ENCODE measurements around the gene MACROD1. TPM values are rescaled to one million over a fixed set of nuclear protein-coding genes. Genes with fewer than 3 reads are reported as not detected.
A peak's percentile ranks its signal among the peaks of the same experiment; 100 is the strongest.
"Not testable (repeated sequence)": the region's sequence is repeated elsewhere in the genome, so short reads cannot be mapped to it uniquely, and the experiment has no call there.

MACROD1 gene
- total RNA-seq, 1 experiment from 2014 or later, result 36.9 TPM

DNA sequence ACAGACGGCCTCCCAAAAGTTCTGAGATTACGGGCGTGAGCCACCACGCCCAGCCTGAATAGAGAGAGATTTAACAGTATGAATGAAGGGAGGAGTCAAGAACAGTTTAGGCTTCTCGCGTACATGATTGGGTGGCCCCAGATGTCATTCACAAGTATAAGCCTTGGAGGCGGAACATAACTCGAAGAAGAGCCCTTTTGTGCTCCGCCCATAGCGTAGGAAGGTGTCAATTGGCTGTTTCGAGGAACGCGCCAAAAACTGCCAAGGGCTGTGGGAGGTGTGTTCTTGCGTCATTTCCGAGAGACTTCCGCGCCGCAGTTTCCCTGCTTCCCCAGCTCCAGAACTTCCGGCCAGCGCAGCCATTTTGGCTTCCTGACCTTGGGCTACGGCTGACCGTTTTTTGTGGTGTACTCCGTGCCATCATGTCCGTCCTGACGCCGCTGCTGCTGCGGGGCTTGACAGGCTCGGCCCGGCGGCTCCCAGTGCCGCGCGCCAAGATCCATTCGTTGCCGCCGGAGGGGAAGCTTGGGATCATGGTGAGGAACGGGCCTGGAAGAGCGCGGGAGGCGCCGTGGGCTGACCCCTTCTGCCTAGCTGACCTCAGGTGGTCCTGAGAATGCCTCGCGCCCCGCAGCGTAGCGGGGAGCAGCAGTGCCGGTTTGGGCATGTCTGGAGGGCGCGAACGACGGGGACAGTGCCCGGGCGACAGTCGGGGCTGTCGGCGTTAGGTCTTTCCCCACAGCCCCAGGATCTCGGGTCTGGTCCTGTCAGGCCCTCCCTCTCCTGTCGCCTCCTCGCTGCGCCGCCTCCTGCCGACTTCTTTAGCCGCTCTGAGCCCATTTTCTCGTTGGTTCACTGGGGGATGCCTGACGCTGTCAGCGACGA is 191.4 kb downstream of the MACROD1 start, which contains the start of gene COX8A (continued):
- TF ChIP-seq GABPB1 (CRISPR knock-in tag; IDR thresholded peaks at IDR 0.05) (peak; percentile 93), EMX1 (CRISPR knock-in tag; IDR thresholded peaks at IDR 0.05) (no peak), ZNF317 (CRISPR knock-in tag; IDR thresholded peaks at IDR 0.05; ENCODE audit: borderline replicate concordance, low read depth) (peak; percentile 48; the same call in 1 of the 2 replicates), GTF2I (CRISPR knock-in tag; conservative IDR thresholded peaks at IDR 0.05) (no peak)

DNA sequence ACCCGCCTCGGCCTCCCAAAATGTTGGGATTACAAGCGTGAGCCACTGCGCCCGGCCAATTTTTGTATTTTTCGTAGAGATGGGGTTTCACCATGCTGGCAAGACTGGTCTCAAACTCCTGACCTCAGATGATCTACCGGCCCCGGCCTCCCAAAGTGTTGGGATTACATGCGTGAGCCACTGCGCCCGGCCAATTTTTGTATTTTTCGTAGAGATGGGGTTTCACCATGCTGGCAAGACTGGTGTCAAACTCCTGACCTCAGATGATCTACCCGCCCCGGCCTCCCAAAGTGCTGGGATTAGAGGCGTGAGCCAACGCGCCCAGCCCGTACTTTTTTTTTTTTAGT is 192.0 kb downstream of the MACROD1 start:
- ChIA-PET POLR2A (interaction anchor here (0.6 to 1.3 kb wide), 3 partner anchors 12 to 54 kb away, joined by 3 to 6 read pairs (median 4); no protein-coding TSS in a partner anchor), CTCF (interaction anchor here (1.0 to 1.4 kb wide), 5 partner anchors 26 to 137 kb away, joined by 3 to 5 read pairs (median 4); no protein-coding TSS in a partner anchor)
- Mint-ChIP-seq H3K27ac (peak overlapping the region; percentile 83), H3K4me1 (peaks cover 30% of the 10 kb centered on the region), H3K4me3 (peak overlapping the region; percentile 100), H3K27me3 (ENCODE audit: low read depth) (peaks cover 44% of the 10 kb centered on the region)
- not testable (repeated sequence) for DNase-seq (ENCODE audit: low spot score); ATAC-seq; H3K36me3 Mint-ChIP-seq; H3K9me3 Mint-ChIP-seq

DNA sequence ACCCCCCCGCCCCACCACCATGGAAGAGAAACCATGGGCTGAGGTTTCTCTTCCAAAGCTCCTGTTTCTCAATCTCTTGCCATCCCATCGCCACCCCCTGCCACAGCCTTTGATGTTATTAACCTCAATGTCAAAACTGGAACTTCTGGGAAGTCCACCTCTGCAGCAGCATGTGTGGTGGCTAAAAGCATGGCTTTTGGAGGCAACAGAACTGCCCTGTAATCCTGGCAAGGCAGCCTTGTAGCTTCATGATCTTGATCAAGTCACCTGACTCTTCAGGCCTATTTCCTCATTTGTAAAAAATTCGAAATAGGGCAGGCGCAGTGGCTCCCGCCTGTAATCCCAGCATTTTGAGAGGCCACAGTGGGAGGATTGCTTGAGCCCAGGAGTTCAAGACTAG is 195.0 kb downstream of the MACROD1 start:
- Mint-ChIP-seq H3K9me3 (peaks cover 4% of the 10 kb centered on the region; the same call in 1 of the 2 replicates), H3K27me3 (ENCODE audit: low read depth) (peaks cover 65% of the 10 kb centered on the region), H3K36me3 (peaks cover 2% of the 10 kb centered on the region; the same call in 1 of the 2 replicates), H3K27ac (no peak overlapping the region), H3K4me1 (peaks cover 3% of the 10 kb centered on the region), H3K4me3 (no peak overlapping the region)
- ChIA-PET POLR2A (no interaction called here), CTCF (interaction anchor here (1.0 kb wide), 1 partner anchor 37 kb away, joined by 3 read pairs; no protein-coding TSS in a partner anchor)
- DNase-seq (ENCODE audit: low spot score) (no peak), ATAC-seq (no peak)
- TF ChIP-seq, protein P1, sequence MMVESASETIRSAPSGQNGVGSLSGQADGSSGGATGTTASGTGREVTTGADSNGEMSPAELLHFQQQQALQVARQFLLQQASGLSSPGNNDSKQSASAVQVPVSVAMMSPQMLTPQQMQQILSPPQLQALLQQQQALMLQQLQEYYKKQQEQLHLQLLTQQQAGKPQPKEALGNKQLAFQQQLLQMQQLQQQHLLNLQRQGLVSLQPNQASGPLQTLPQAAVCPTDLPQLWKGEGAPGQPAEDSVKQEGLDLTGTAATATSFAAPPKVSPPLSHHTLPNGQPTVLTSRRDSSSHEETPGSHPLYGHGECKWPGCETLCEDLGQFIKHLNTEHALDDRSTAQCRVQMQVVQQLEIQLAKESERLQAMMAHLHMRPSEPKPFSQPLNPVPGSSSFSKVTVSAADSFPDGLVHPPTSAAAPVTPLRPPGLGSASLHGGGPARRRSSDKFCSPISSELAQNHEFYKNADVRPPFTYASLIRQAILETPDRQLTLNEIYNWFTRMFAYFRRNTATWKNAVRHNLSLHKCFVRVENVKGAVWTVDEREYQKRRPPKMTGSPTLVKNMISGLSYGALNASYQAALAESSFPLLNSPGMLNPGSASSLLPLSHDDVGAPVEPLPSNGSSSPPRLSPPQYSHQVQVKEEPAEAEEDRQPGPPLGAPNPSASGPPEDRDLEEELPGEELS (CRISPR knock-in tag; IDR thresholded peaks at IDR 0.05), result no peak
- TF ChIP-seq, protein P2, sequence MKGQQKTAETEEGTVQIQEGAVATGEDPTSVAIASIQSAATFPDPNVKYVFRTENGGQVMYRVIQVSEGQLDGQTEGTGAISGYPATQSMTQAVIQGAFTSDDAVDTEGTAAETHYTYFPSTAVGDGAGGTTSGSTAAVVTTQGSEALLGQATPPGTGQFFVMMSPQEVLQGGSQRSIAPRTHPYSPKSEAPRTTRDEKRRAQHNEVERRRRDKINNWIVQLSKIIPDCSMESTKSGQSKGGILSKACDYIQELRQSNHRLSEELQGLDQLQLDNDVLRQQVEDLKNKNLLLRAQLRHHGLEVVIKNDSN (CRISPR knock-in tag; IDR thresholded peaks at IDR 0.05), result no peak
- TF ChIP-seq ZNF423 (CRISPR knock-in tag; IDR thresholded peaks at IDR 0.05), result no peak
- TF ChIP-seq NR3C1 (CRISPR knock-in tag; conservative IDR thresholded peaks at IDR 0.05; ENCODE audit: low read depth), result no peak
- TF ChIP-seq ESRRA (CRISPR knock-in tag; IDR thresholded peaks at IDR 0.05; ENCODE audit: borderline replicate concordance), result no peak
- TF ChIP-seq, protein P3, sequence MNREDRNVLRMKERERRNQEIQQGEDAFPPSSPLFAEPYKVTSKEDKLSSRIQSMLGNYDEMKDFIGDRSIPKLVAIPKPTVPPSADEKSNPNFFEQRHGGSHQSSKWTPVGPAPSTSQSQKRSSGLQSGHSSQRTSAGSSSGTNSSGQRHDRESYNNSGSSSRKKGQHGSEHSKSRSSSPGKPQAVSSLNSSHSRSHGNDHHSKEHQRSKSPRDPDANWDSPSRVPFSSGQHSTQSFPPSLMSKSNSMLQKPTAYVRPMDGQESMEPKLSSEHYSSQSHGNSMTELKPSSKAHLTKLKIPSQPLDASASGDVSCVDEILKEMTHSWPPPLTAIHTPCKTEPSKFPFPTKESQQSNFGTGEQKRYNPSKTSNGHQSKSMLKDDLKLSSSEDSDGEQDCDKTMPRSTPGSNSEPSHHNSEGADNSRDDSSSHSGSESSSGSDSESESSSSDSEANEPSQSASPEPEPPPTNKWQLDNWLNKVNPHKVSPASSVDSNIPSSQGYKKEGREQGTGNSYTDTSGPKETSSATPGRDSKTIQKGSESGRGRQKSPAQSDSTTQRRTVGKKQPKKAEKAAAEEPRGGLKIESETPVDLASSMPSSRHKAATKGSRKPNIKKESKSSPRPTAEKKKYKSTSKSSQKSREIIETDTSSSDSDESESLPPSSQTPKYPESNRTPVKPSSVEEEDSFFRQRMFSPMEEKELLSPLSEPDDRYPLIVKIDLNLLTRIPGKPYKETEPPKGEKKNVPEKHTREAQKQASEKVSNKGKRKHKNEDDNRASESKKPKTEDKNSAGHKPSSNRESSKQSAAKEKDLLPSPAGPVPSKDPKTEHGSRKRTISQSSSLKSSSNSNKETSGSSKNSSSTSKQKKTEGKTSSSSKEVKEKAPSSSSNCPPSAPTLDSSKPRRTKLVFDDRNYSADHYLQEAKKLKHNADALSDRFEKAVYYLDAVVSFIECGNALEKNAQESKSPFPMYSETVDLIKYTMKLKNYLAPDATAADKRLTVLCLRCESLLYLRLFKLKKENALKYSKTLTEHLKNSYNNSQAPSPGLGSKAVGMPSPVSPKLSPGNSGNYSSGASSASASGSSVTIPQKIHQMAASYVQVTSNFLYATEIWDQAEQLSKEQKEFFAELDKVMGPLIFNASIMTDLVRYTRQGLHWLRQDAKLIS (CRISPR knock-in tag; IDR thresholded peaks at IDR 0.05; ENCODE audit: borderline replicate concordance), result no peak

DNA sequence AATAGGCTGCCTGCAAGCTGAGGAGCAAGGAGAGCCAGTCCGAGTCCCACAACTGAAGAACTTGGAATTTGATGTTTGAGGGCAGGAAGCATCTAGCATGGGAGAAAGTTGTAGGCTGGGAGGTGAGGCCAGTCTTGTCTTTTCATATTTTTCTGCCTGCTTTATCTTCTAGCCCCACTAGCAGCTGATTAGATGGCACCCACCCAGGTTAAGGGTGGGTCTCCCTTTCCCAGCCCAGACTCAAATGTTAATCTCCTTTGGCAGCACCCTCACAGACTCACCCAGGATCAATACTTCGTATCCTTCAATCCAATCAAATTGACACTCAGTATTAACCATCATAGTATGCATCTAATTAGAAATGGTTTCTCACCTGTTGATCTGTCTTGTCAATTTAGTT is 196.5 kb downstream of the MACROD1 start:
- no peak overlapping the region for H3K4me3 Mint-ChIP-seq
- no peak for DNase-seq (ENCODE audit: low spot score)
- H3K27ac Mint-ChIP-seq, result no peak overlapping the region
- CTCF ChIA-PET, result interaction anchor here (1.0 kb wide), 1 partner anchor 24 kb away, joined by 6 read pairs; no protein-coding TSS in a partner anchor
- peaks cover 79% of the 10 kb centered on the region for H3K27me3 Mint-ChIP-seq (ENCODE audit: low read depth)
- H3K9me3 Mint-ChIP-seq, result peaks cover 4% of the 10 kb centered on the region; the same call in 1 of the 2 replicates
- no peaks in the 10 kb centered on the region for H3K4me1 Mint-ChIP-seq
- H3K36me3 Mint-ChIP-seq, result no peaks in the 10 kb centered on the region; the same call in 1 of the 2 replicates
- POLR2A ChIA-PET, result no interaction called here
- no peak for ATAC-seq
- TF ChIP-seq, protein P4, sequence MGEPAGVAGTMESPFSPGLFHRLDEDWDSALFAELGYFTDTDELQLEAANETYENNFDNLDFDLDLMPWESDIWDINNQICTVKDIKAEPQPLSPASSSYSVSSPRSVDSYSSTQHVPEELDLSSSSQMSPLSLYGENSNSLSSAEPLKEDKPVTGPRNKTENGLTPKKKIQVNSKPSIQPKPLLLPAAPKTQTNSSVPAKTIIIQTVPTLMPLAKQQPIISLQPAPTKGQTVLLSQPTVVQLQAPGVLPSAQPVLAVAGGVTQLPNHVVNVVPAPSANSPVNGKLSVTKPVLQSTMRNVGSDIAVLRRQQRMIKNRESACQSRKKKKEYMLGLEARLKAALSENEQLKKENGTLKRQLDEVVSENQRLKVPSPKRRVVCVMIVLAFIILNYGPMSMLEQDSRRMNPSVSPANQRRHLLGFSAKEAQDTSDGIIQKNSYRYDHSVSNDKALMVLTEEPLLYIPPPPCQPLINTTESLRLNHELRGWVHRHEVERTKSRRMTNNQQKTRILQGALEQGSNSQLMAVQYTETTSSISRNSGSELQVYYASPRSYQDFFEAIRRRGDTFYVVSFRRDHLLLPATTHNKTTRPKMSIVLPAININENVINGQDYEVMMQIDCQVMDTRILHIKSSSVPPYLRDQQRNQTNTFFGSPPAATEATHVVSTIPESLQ (CRISPR knock-in tag; IDR thresholded peaks at IDR 0.05), result no peak
- TF ChIP-seq ATF1 (CRISPR knock-in tag; IDR thresholded peaks at IDR 0.05) (no peak), JUN (CRISPR knock-in tag; IDR thresholded peaks at IDR 0.05) (no peak), FOXK1 (CRISPR knock-in tag; IDR thresholded peaks at IDR 0.05) (no peak), ZNF138 (CRISPR knock-in tag; conservative IDR thresholded peaks at IDR 0.05) (no peak)
- TF ChIP-seq, protein P5, sequence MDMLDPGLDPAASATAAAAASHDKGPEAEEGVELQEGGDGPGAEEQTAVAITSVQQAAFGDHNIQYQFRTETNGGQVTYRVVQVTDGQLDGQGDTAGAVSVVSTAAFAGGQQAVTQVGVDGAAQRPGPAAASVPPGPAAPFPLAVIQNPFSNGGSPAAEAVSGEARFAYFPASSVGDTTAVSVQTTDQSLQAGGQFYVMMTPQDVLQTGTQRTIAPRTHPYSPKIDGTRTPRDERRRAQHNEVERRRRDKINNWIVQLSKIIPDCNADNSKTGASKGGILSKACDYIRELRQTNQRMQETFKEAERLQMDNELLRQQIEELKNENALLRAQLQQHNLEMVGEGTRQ (CRISPR knock-in tag; IDR thresholded peaks at IDR 0.05), result no peak
- TF ChIP-seq, protein P6, sequence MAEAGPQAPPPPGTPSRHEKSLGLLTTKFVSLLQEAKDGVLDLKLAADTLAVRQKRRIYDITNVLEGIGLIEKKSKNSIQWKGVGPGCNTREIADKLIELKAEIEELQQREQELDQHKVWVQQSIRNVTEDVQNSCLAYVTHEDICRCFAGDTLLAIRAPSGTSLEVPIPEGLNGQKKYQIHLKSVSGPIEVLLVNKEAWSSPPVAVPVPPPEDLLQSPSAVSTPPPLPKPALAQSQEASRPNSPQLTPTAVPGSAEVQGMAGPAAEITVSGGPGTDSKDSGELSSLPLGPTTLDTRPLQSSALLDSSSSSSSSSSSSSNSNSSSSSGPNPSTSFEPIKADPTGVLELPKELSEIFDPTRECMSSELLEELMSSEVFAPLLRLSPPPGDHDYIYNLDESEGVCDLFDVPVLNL (CRISPR knock-in tag; IDR thresholded peaks at IDR 0.05; ENCODE audit: borderline replicate concordance, low read depth), result no peak

Measured in WTC11 (cell line).